ENCODE results near the gene SCN5A. TPM values are rescaled to one million over a fixed set of nuclear protein-coding genes. Genes with fewer than 3 reads are reported as not detected.

Gene SCN5A
- polyA plus RNA-seq, 1 donor from 2014 or later = not detected

DNA sequence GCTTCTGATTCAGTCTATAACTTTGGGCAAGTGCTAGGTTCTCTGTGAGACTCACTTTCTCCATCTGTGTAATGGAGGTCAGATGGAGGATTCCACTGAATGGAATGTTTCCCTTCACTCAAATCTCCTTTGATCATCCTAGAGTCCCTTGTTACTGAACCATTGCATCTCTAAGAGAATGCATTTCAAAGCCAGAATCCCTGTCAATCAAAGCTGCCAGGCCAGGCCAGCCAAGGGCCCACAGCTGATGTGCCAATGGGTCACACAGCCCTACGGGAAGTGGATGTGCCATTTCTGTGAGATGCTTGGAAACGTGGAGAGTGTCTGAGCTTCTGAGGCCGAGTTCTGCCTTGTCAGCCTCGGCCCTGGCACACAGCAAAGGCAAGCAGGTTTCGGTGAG is 32.4 kb downstream of the SCN5A start:
- no peaks in the 10 kb centered on the region for H3K27me3 ChIP-seq (ENCODE audit: insufficient read depth, low read depth, low read length)
- no peak overlapping the region for H3K4me2 ChIP-seq (ENCODE audit: low read length)
- H2AFZ ChIP-seq (ENCODE audit: low read depth, low read length) = no peak overlapping the region
- TF ChIP-seq EP300 (conservative IDR thresholded peaks at IDR 0.05; ENCODE audit: poor library complexity, severe bottlenecking) (no peak), EZH2 (IDR thresholded peaks at IDR 0.05; ENCODE audit: borderline replicate concordance, insufficient read depth, low read length, poor library complexity, severe bottlenecking) (no peak), RAD21 (conservative IDR thresholded peaks at IDR 0.05) (no peak), POLR2AphosphoS5 (IDR thresholded peaks at IDR 0.05) (no peak), MXI1 (conservative IDR thresholded peaks at IDR 0.05; ENCODE audit: poor library complexity, severe bottlenecking) (no peak), SMC3 (conservative IDR thresholded peaks at IDR 0.05; ENCODE audit: poor library complexity) (no peak)
- TF ChIP-seq, protein P1, sequence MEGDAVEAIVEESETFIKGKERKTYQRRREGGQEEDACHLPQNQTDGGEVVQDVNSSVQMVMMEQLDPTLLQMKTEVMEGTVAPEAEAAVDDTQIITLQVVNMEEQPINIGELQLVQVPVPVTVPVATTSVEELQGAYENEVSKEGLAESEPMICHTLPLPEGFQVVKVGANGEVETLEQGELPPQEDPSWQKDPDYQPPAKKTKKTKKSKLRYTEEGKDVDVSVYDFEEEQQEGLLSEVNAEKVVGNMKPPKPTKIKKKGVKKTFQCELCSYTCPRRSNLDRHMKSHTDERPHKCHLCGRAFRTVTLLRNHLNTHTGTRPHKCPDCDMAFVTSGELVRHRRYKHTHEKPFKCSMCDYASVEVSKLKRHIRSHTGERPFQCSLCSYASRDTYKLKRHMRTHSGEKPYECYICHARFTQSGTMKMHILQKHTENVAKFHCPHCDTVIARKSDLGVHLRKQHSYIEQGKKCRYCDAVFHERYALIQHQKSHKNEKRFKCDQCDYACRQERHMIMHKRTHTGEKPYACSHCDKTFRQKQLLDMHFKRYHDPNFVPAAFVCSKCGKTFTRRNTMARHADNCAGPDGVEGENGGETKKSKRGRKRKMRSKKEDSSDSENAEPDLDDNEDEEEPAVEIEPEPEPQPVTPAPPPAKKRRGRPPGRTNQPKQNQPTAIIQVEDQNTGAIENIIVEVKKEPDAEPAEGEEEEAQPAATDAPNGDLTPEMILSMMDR (IDR thresholded peaks at IDR 0.05; ENCODE audit: poor library complexity, severe bottlenecking) = no peak
- H3K9me3 ChIP-seq (ENCODE audit: low read length) = no peaks in the 10 kb centered on the region
- H3K9ac ChIP-seq (ENCODE audit: low read length) = no peak overlapping the region
- no peaks in the 10 kb centered on the region for H3K36me3 ChIP-seq (ENCODE audit: insufficient read depth, low read length)
- H3K4me3 ChIP-seq (ENCODE audit: low read length) = no peak overlapping the region
- no peaks in the 10 kb centered on the region for H3K9me2 ChIP-seq (ENCODE audit: insufficient read depth, low read length)
- no peak overlapping the region for H3K27ac ChIP-seq (ENCODE audit: low read length)
- no peaks in the 10 kb centered on the region for H3K79me2 ChIP-seq (replicated peaks; ENCODE audit: insufficient read depth, low read length)
- H3F3A ChIP-seq (ENCODE audit: insufficient read depth, low read length, poor library complexity, severe bottlenecking) = no peaks in the 10 kb centered on the region
- no peaks in the 10 kb centered on the region for H4K20me1 ChIP-seq (ENCODE audit: insufficient read depth)

- Histone ChIP-seq H3K27me3 (ENCODE audit: insufficient read depth, low read depth, low read length) (no peaks in the 10 kb centered on the region), H2AFZ (ENCODE audit: low read depth, low read length) (no peak overlapping the region), H3K4me3 (ENCODE audit: low read length) (no peak overlapping the region), H4K20me1 (ENCODE audit: insufficient read depth) (no peaks in the 10 kb centered on the region), H3K9me3 (ENCODE audit: low read length) (no peaks in the 10 kb centered on the region), H3K9ac (ENCODE audit: low read length) (no peak overlapping the region), H3K36me3 (ENCODE audit: insufficient read depth, low read length) (no peaks in the 10 kb centered on the region), H3K79me2 (replicated peaks; ENCODE audit: insufficient read depth, low read length) (no peaks in the 10 kb centered on the region), H3F3A (ENCODE audit: insufficient read depth, low read length, poor library complexity, severe bottlenecking) (no peaks in the 10 kb centered on the region), H3K27ac (ENCODE audit: low read length) (no peak overlapping the region), H3K9me2 (ENCODE audit: insufficient read depth, low read length) (no peaks in the 10 kb centered on the region), H3K4me2 (ENCODE audit: low read length) (no peak overlapping the region)
- TF ChIP-seq, protein P2, sequence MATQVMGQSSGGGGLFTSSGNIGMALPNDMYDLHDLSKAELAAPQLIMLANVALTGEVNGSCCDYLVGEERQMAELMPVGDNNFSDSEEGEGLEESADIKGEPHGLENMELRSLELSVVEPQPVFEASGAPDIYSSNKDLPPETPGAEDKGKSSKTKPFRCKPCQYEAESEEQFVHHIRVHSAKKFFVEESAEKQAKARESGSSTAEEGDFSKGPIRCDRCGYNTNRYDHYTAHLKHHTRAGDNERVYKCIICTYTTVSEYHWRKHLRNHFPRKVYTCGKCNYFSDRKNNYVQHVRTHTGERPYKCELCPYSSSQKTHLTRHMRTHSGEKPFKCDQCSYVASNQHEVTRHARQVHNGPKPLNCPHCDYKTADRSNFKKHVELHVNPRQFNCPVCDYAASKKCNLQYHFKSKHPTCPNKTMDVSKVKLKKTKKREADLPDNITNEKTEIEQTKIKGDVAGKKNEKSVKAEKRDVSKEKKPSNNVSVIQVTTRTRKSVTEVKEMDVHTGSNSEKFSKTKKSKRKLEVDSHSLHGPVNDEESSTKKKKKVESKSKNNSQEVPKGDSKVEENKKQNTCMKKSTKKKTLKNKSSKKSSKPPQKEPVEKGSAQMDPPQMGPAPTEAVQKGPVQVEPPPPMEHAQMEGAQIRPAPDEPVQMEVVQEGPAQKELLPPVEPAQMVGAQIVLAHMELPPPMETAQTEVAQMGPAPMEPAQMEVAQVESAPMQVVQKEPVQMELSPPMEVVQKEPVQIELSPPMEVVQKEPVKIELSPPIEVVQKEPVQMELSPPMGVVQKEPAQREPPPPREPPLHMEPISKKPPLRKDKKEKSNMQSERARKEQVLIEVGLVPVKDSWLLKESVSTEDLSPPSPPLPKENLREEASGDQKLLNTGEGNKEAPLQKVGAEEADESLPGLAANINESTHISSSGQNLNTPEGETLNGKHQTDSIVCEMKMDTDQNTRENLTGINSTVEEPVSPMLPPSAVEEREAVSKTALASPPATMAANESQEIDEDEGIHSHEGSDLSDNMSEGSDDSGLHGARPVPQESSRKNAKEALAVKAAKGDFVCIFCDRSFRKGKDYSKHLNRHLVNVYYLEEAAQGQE (IDR thresholded peaks at IDR 0.05; ENCODE audit: borderline replicate concordance) = no peak
- no peak for TF ChIP-seq RAD21 (conservative IDR thresholded peaks at IDR 0.05)
- TF ChIP-seq TAF1 (IDR thresholded peaks at IDR 0.05; ENCODE audit: low read depth) = no peak
- TF ChIP-seq EP300 (conservative IDR thresholded peaks at IDR 0.05; ENCODE audit: poor library complexity, severe bottlenecking) = no peak
- TF ChIP-seq, protein P1 (IDR thresholded peaks at IDR 0.05; ENCODE audit: poor library complexity, severe bottlenecking) = no peak
- TF ChIP-seq SMC3 (conservative IDR thresholded peaks at IDR 0.05; ENCODE audit: poor library complexity) = no peak
- TF ChIP-seq MXI1 (conservative IDR thresholded peaks at IDR 0.05; ENCODE audit: poor library complexity, severe bottlenecking) = no peak
- no peak for TF ChIP-seq POLR2AphosphoS5 (IDR thresholded peaks at IDR 0.05)
- no peak for TF ChIP-seq EZH2 (IDR thresholded peaks at IDR 0.05; ENCODE audit: borderline replicate concordance, insufficient read depth, low read length, poor library complexity, severe bottlenecking)
Measured at GRCh38 chr3:38616658-38617057, 32.8 kb downstream of the SCN5A start.

All from neural cell (in vitro differentiated cells).